ENCODE measurements around the gene PAQR6. TPM values are rescaled to one million over a fixed set of nuclear protein-coding genes. Genes with fewer than 3 reads are reported as not detected.

PAQR6 gene
- total and polyA plus RNA-seq, 4 donors: 42.6 to 206 (median 117) TPM

DNA sequence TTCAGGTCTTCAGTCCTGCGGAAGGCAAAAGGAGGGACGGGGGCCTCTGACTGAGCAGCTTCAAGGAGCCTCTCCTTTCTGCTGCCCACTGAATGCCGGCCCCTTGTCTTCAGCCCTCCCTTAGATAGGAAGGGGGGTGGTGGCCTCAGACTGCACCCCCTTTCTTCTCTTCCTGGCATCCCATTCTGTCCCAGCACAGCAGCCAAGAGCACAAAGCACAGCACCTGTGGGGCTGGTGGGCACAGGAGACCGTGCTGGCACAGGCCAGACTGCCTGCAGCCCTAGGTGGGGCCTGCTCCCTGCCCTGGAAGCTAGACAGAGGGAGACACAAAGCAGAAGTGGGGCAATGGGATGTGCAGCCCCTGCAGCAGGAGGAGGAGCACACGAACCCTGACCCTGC is 1.7 kb upstream of the PAQR6 start:
- WGBS (ENCODE audit: insufficient coverage): 44% methylated on average over 3 of the region's 5 CpGs
- Histone ChIP-seq H3K27ac (ENCODE audit: low read depth, low read length) (peak overlapping the region; percentile 96), H3K9me3 (ENCODE audit: control insufficient read depth, insufficient read depth, low read length) (no peaks in the 10 kb centered on the region), H3K27me3 (ENCODE audit: control insufficient read depth, insufficient read depth, low read length) (peaks cover 6% of the 10 kb centered on the region), H3K4me3 (ENCODE audit: low read depth, low read length) (no peak overlapping the region), H3K4me1 (ENCODE audit: control insufficient read depth, insufficient read depth, low read length) (peaks cover 75% of the 10 kb centered on the region), H3K36me3 (ENCODE audit: control insufficient read depth, insufficient read depth, low read length) (peaks cover 82% of the 10 kb centered on the region)
- DNase-seq (ENCODE audit: low read depth in 4 of 6, low spot score in 6 of 6): no peak

DNA sequence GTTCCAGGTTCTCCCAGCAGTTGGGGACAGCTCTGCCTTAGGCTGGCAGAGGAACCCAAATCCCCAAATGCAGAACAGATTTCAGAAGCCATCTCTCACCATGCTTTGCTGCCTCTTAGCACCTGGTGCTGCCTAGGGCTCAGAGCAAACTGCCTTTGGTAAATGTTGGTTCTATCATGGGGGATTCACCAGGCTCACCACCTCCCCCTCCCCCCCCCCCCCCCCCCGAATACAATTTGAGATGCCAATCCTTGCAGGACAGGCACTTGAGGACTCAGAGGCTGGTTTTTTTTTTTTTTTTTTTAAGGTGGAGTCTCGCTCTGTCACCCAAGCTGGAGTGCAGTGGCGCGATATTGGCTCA is 447 bp upstream of the PAQR6 start:
- Histone ChIP-seq H3K27ac (ENCODE audit: low read depth, low read length) (peak overlapping the region; percentile 96), H3K27me3 (ENCODE audit: control insufficient read depth, insufficient read depth, low read length) (peaks cover 6% of the 10 kb centered on the region), H3K4me1 (ENCODE audit: control insufficient read depth, insufficient read depth, low read length) (peaks cover 85% of the 10 kb centered on the region), H3K4me3 (ENCODE audit: low read depth, low read length) (no peak overlapping the region), H3K9me3 (ENCODE audit: control insufficient read depth, insufficient read depth, low read length) (no peaks in the 10 kb centered on the region), H3K36me3 (ENCODE audit: control insufficient read depth, insufficient read depth, low read length) (peaks cover 83% of the 10 kb centered on the region)
- WGBS (ENCODE audit: insufficient coverage): no CpG with 5 or more reads among the region's 4 CpGs
- DNase-seq (ENCODE audit: low read depth in 4 of 6, low spot score in 6 of 6): no peak

- Histone ChIP-seq H3K27ac (ENCODE audit: low read depth, low read length) (peak overlapping the region; percentile 96), H3K4me1 (ENCODE audit: control insufficient read depth, insufficient read depth, low read length) (peaks cover 83% of the 10 kb centered on the region), H3K36me3 (ENCODE audit: control insufficient read depth, insufficient read depth, low read length) (peaks cover 83% of the 10 kb centered on the region), H3K4me3 (ENCODE audit: low read depth, low read length) (peak overlapping the region; percentile 36), H3K27me3 (ENCODE audit: control insufficient read depth, insufficient read depth, low read length) (peaks cover 6% of the 10 kb centered on the region), H3K9me3 (ENCODE audit: control insufficient read depth, insufficient read depth, low read length) (no peaks in the 10 kb centered on the region)
- DNase-seq (ENCODE audit: low read depth in 4 of 6, low spot score in 6 of 6): peak in 1 of 6 donors; percentile 39
- WGBS (ENCODE audit: insufficient coverage): 65% methylated on average over 14 of the region's 16 CpGs
Observed at GRCh38 chr1:156246781-156247459, 936 bp downstream of the PAQR6 start.

- no peak for DNase-seq (ENCODE audit: low read depth in 4 of 6, low spot score in 6 of 6)
- Histone ChIP-seq H3K4me3 (ENCODE audit: low read depth, low read length) (peak overlapping the region; percentile 36), H3K4me1 (ENCODE audit: control insufficient read depth, insufficient read depth, low read length) (peaks cover 77% of the 10 kb centered on the region), H3K36me3 (ENCODE audit: control insufficient read depth, insufficient read depth, low read length) (peaks cover 83% of the 10 kb centered on the region), H3K9me3 (ENCODE audit: control insufficient read depth, insufficient read depth, low read length) (no peaks in the 10 kb centered on the region), H3K27ac (ENCODE audit: low read depth, low read length) (peak overlapping the region; percentile 15), H3K27me3 (ENCODE audit: control insufficient read depth, insufficient read depth, low read length) (peaks cover 6% of the 10 kb centered on the region)
- 68% methylated on average over 5 of the region's 10 CpGs for WGBS (ENCODE audit: insufficient coverage)
Observed at GRCh38 chr1:156246241-156246780, 1.5 kb downstream of the PAQR6 start.

DNA sequence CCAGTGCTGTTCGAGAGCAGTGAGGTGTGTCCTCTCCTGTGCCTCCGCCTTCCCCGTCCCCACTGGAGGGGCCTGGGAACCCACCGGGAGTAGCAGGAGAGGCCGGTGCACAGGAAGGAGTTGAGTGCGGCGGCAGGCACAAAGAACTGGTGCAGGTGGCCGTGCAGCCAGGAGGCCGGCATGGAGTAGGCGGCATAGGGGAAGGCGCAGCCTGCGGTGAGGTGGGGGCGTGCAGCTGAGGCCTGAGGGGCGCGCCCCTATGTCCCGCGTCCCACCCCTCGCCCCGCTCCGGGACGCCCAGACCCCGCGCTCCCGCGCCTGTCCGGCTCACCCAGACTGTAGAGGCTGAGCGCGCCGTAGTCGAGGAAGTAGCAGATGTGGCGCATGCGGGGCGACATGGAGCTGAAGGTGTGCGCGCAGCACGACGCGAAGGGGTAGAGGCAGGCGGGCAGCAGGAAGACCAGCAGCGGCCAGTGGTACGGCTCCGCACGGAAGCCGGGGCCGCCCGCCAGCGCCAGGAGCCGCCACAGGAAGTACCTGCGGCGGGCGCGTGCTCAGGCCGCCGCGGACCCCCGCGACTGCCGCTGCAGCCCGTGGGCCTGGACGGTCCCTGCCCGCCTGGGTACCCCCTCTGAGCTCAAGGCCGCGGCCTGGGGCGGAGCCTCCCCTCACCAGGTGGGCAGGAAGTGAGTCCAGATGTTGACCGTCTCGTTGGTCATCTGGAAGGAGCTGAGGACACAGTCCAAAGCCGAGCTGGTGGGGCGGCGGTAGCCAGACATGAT is 2.2 kb downstream of the PAQR6 start:
- Histone ChIP-seq H3K4me1 (ENCODE audit: control insufficient read depth, insufficient read depth, low read length) (peaks cover 71% of the 10 kb centered on the region), H3K9me3 (ENCODE audit: control insufficient read depth, insufficient read depth, low read length) (no peaks in the 10 kb centered on the region), H3K36me3 (ENCODE audit: control insufficient read depth, insufficient read depth, low read length) (peaks cover 83% of the 10 kb centered on the region), H3K27me3 (ENCODE audit: control insufficient read depth, insufficient read depth, low read length) (peaks cover 6% of the 10 kb centered on the region), H3K27ac (ENCODE audit: low read depth, low read length) (no peak overlapping the region), H3K4me3 (ENCODE audit: low read depth, low read length) (peak overlapping the region; percentile 24)
- 7% methylated on average over 67 of the region's 69 CpGs for WGBS (ENCODE audit: insufficient coverage)
- peak in 2 of 6 donors; percentile 55 to 69 for DNase-seq (ENCODE audit: low read depth in 4 of 6, low spot score in 6 of 6)

- Histone ChIP-seq H3K9me3 (ENCODE audit: control insufficient read depth, insufficient read depth, low read length) (no peaks in the 10 kb centered on the region), H3K27me3 (ENCODE audit: control insufficient read depth, insufficient read depth, low read length) (peaks cover 6% of the 10 kb centered on the region), H3K4me3 (ENCODE audit: low read depth, low read length) (no peak overlapping the region), H3K36me3 (ENCODE audit: control insufficient read depth, insufficient read depth, low read length) (peaks cover 80% of the 10 kb centered on the region), H3K27ac (ENCODE audit: low read depth, low read length) (no peak overlapping the region), H3K4me1 (ENCODE audit: control insufficient read depth, insufficient read depth, low read length) (peaks cover 61% of the 10 kb centered on the region)
- no peak for DNase-seq (ENCODE audit: low read depth in 4 of 6, low spot score in 6 of 6)
- WGBS (ENCODE audit: insufficient coverage): 94% methylated on average over 17 of the region's 17 CpGs
Observed at GRCh38 chr1:156244712-156245111, 3.1 kb downstream of the PAQR6 start.

- WGBS (ENCODE audit: insufficient coverage): 80% methylated on average over 1 of the region's 2 CpGs
- DNase-seq (ENCODE audit: low read depth in 4 of 6, low spot score in 6 of 6): no peak
- peaks cover 80% of the 10 kb centered on the region for H3K36me3 ChIP-seq (ENCODE audit: control insufficient read depth, insufficient read depth, low read length)
- H3K4me3 ChIP-seq (ENCODE audit: low read depth, low read length): no peak overlapping the region
- no peak overlapping the region for H3K27ac ChIP-seq (ENCODE audit: low read depth, low read length)
- H3K27me3 ChIP-seq (ENCODE audit: control insufficient read depth, insufficient read depth, low read length): peaks cover 6% of the 10 kb centered on the region
- peaks cover 55% of the 10 kb centered on the region for H3K4me1 ChIP-seq (ENCODE audit: control insufficient read depth, insufficient read depth, low read length)
- no peaks in the 10 kb centered on the region for H3K9me3 ChIP-seq (ENCODE audit: control insufficient read depth, insufficient read depth, low read length)
Observed at GRCh38 chr1:156244126-156244525, 3.7 kb downstream of the PAQR6 start.

GRCh38 chr1:156242738-156243137 is 5.1 kb downstream of the PAQR6 start:
- 77% methylated on average over 7 of the region's 10 CpGs for WGBS (ENCODE audit: insufficient coverage)
- peaks cover 6% of the 10 kb centered on the region for H3K27me3 ChIP-seq (ENCODE audit: control insufficient read depth, insufficient read depth, low read length)
- DNase-seq (ENCODE audit: low read depth in 4 of 6, low spot score in 6 of 6): no peak
- no peak overlapping the region for H3K27ac ChIP-seq (ENCODE audit: low read depth, low read length)
- peaks cover 41% of the 10 kb centered on the region for H3K4me1 ChIP-seq (ENCODE audit: control insufficient read depth, insufficient read depth, low read length)
- no peak overlapping the region for H3K4me3 ChIP-seq (ENCODE audit: low read depth, low read length)
- no peaks in the 10 kb centered on the region for H3K9me3 ChIP-seq (ENCODE audit: control insufficient read depth, insufficient read depth, low read length)
- H3K36me3 ChIP-seq (ENCODE audit: control insufficient read depth, insufficient read depth, low read length): peaks cover 82% of the 10 kb centered on the region

- Histone ChIP-seq H3K27me3 (ENCODE audit: control insufficient read depth, insufficient read depth, low read length) (peaks cover 6% of the 10 kb centered on the region), H3K4me1 (ENCODE audit: control insufficient read depth, insufficient read depth, low read length) (peaks cover 33% of the 10 kb centered on the region), H3K27ac (ENCODE audit: low read depth, low read length) (no peak within 1 kb of the TSS), H3K4me3 (ENCODE audit: low read depth, low read length) (no peak within 1 kb of the TSS), H3K36me3 (ENCODE audit: control insufficient read depth, insufficient read depth, low read length) (peaks cover 82% of the 10 kb centered on the region), H3K9me3 (ENCODE audit: control insufficient read depth, insufficient read depth, low read length) (no peaks in the 10 kb centered on the region)
- DNase-seq (ENCODE audit: low read depth in 4 of 6, low spot score in 6 of 6): no peak
- 78% methylated on average over 13 of the region's 14 CpGs for WGBS (ENCODE audit: insufficient coverage)
Observed at GRCh38 chr1:156241926-156242325, 5.9 kb downstream of the PAQR6 start, which contains the start of gene BGLAP. BGLAP (plus strand) TSS chr1:156242184; CDS start chr1:156242232, 48 bp downstream.

Data from spinal cord (tissue), 10 donors.